Heart left ventricle (tissue), 13 donors: ENCODE measurements around the gene ILDR2.

Experiments
- CTCF ChIP-seq, 12 donors: fragments of 200-600 bp; sonication (generic) in 4 of 12; IDR thresholded peaks; one replicate each; pipeline versions ENCODE4 v1.5.0 to v1.8.0; 2018 to 2022; ENCODE audit warnings: antibody characterized with exemption in 12 of 12, mild to moderate bottlenecking in 5 of 12
- POLR2A ChIP-seq, 2 donors: fragments of 450-650 bp; IDR thresholded peaks; one replicate each; pipeline ENCODE4 v1.6.1; 2017; ENCODE audit warnings: antibody characterized with exemption in 2 of 2, mild to moderate bottlenecking in 2 of 2, moderate library complexity in 2 of 2
- donor health status: ischemic (EF 13 %, LVEDD 7.1; RV severe dilation, severe dysfunction).
- donor health status: DM: no; HTN: yes; CAD: no.
- donor health status: DM: no; HTN: no; CAD: no.
- donor health status: ischemic (EF 25% LVEDD 6.9; RV normal size, moderate dysfunction).
- donor health status: ischemic (EF 25% LVEDD 5.7; RV mildly dilated, moderate dysfunction).
- donor health status: ischemic (EF 35%, LVEDD 5.7; RV mildly dilated, moderate dysfunction).
- donor health status: nonischemic (EF 11% LVEDD 7.7; RV severe dilation, severe dysfunction).
- donor health status: DM: yes; HTN: yes; CAD: no.
- donor health status: PGD.
- donor health status: ischemic (EF 29% LVEDD 5.4; RV normal size, mild dysfunction).
- donor health status: nonischemic (EF 23%, LVEDD 6.1; RV moderate dilation, normal function).

DNA sequence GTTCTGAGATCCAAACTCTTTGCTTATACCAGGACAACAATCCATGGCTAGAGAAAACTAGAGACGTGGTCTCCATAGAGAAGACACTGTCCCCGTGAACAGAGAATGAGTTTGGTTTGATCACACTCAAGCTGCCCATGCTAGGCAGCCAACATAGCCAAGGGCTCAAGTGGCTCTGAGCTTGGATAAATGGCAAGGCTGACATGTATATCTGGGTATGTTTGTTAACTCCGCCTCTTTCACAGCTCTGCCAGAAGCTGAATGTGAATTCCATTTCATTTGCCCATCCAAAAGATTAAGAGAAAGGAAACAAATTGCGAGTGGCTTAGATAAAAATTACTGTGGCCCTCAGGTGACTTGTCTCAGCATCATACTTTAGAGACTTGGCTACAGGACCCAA lies 38.0 kb downstream of the ILDR2 start:
- TF ChIP-seq CTCF (IDR thresholded peaks at IDR 0.05) = no peak
- TF ChIP-seq POLR2A (IDR thresholded peaks at IDR 0.05) = no peak
